Measurements from ENCODE around the gene AP1B1. TPM values are rescaled to one million over a fixed set of nuclear protein-coding genes. Genes with fewer than 3 reads are reported as not detected.

Gene AP1B1
- total and polyA plus RNA-seq, 2 of the 8 experiments (the other 6 are each of a cell fraction or from before 2014, with no cell fraction given): 64.2 to 86.8 TPM

GRCh38 chr22:29341056-29341848, 47.1 kb downstream of the AP1B1 start:
- CTCF ChIA-PET (ENCODE audit: partially characterized antibody): interaction anchor here (0.6 to 1.7 kb wide), 7 partner anchors 9 to 405 kb away, joined by 3 to 6 read pairs (median 3); no protein-coding TSS in a partner anchor
- Histone ChIP-seq H3K4me2 (ENCODE audit: insufficient read depth in 1 of 2, low read depth in 2 of 2, low read length in 2 of 2) (no peak overlapping the region), H2BK12ac (ENCODE audit: low read depth, low read length) (no peak overlapping the region), H4K5ac (ENCODE audit: insufficient read length, low read depth, low read length) (no peak overlapping the region), H2BK20ac (ENCODE audit: low read length) (no peak overlapping the region), H2AK5ac (ENCODE audit: low read depth, low read length) (no peak overlapping the region), H2BK120ac (replicated peaks; ENCODE audit: low read depth, low read length) (no peak overlapping the region), H2AFZ (ENCODE audit: low read length) (no peak overlapping the region), H2BK15ac (ENCODE audit: low read length) (no peak overlapping the region), H3K4ac (replicated peaks; ENCODE audit: insufficient read length, low read depth, low read length) (no peak overlapping the region), H3K23me2 (ENCODE audit: low read depth, low read length) (no peaks in the 10 kb centered on the region), H3K23ac (ENCODE audit: insufficient read length) (no peak overlapping the region), H3K27ac (ENCODE audit: low read depth, low read length) (no peak overlapping the region), H4K8ac (ENCODE audit: extremely low read depth, insufficient read depth, low read length) (no peak overlapping the region), H3K36me3 (ENCODE audit: control insufficient read depth in 2 of 4, insufficient read depth in 4 of 4, low read length in 3 of 4) (peaks cover 4 to 32% (median 20%) of the 10 kb centered on the region in 4 experiments; a peak in 7 of 8 replicates), H3K79me2 (ENCODE audit: control insufficient read depth in 1 of 2, insufficient read depth in 2 of 2, low read length in 2 of 2) (no peaks in the 10 kb centered on the region), H4K20me1 (replicated peaks in 1 of 2; ENCODE audit: control insufficient read depth in 1 of 2, insufficient read depth in 2 of 2, low read length in 2 of 2) (peaks cover 1 to 10% of the 10 kb centered on the region in 2 experiments), H3K4me1 (replicated peaks in 1 of 4; ENCODE audit: control insufficient read depth in 3 of 4, insufficient read depth in 4 of 4, low read length in 3 of 4) (no peaks in the 10 kb centered on the region), H2BK5ac (ENCODE audit: low read depth, low read length) (peak overlapping the region; percentile 16; the same call in 1 of the 2 replicates), H3K14ac (ENCODE audit: insufficient read length) (no peak overlapping the region), H3K9me3 (ENCODE audit: insufficient read depth in 2 of 2, low read depth in 1 of 2, low read length in 1 of 2) (no peaks in the 10 kb centered on the region), H4K91ac (replicated peaks; ENCODE audit: insufficient read length, low read length) (no peak overlapping the region), H3K27me3 (replicated peaks in 1 of 4; ENCODE audit: control insufficient read depth in 3 of 4, extremely low read depth in 1 of 4, insufficient read depth in 3 of 4, low read length in 3 of 4) (no peaks in the 10 kb centered on the region), H3K4me3 (ENCODE audit: extremely low read depth in 1 of 4, insufficient read depth in 2 of 4, low read depth in 3 of 4, low read length in 4 of 4) (no peak overlapping the region), H3K18ac (ENCODE audit: extremely low read depth, low read length) (no peak overlapping the region), H3K9ac (replicated peaks in 1 of 4; ENCODE audit: extremely low read depth in 1 of 4, low read depth in 3 of 4, low read length in 3 of 4) (no peak overlapping the region), H3K79me1 (ENCODE audit: low read depth, low read length) (no peaks in the 10 kb centered on the region), H3K56ac (replicated peaks; ENCODE audit: insufficient read length, low read depth, low read length) (no peak overlapping the region)
- POLR2A ChIA-PET (ENCODE audit: partially characterized antibody): interaction anchor here (0.9 to 1.2 kb wide), 2 partner anchors 9 to 27 kb away, joined by 3 read pairs; no protein-coding TSS in a partner anchor
- FAIRE-seq (no peak), DNase-seq (ENCODE audit: low read depth in 1 of 2, low spot score in 2 of 2) (no peak)
- WGBS, 2 experiments (ENCODE audit: extremely low coverage in 1 of 2, insufficient coverage in 1 of 2, insufficient read length in 1 of 2, insufficient replicate concordance in 2 of 2, low coverage in 1 of 2, low lambda C conversion rate in 2 of 2, missing lambda C conversion rate in 1 of 2): 89% methylated on average over 20 of the region's 25 CpGs; no CpG with 5 or more reads in 1 of the 2 experiments
- TF ChIP-seq SP4 (IDR thresholded peaks at IDR 0.05; ENCODE audit: low read length): no peak
- no peak for TF ChIP-seq E2F6 (IDR thresholded peaks at IDR 0.05)
- no peak for TF ChIP-seq PHF8 (conservative IDR thresholded peaks at IDR 0.05; ENCODE audit: low read depth, low read length)
- TF ChIP-seq YY1 (IDR thresholded peaks at IDR 0.05; ENCODE audit: low read depth, low read length): no peak
- TF ChIP-seq GTF2F1 (IDR thresholded peaks at IDR 0.05; ENCODE audit: borderline replicate concordance, low read depth, low read length): no peak
- TF ChIP-seq BCL11A (IDR thresholded peaks at IDR 0.05; ENCODE audit: low read depth in 2 of 2, low read length in 2 of 2): no peak
- TF ChIP-seq POLR2AphosphoS5 (IDR thresholded peaks at IDR 0.05; ENCODE audit: low read depth, low read length): no peak
- no peak for TF ChIP-seq CHD1 (IDR thresholded peaks at IDR 0.05; ENCODE audit: low read depth, low read length)
- no peak for TF ChIP-seq POLR2A (IDR thresholded peaks at IDR 0.05; ENCODE audit: control extremely low read depth in 1 of 2, low read depth in 2 of 2, low read length in 2 of 2)
- no peak for TF ChIP-seq GABPA (IDR thresholded peaks at IDR 0.05; ENCODE audit: borderline replicate concordance, insufficient read depth, low read length)
- TF ChIP-seq ASH2L (IDR thresholded peaks at IDR 0.05; ENCODE audit: low read length): no peak
- no peak for TF ChIP-seq USF2 (IDR thresholded peaks at IDR 0.05; ENCODE audit: low read length)

All from H1 (cell line).